A549 (cell line): ENCODE results near the gene CUX1. TPM values are rescaled to one million over a fixed set of nuclear protein-coding genes. Genes with fewer than 3 reads are reported as not detected.

Experiments used
- ATAC-seq, 2 experiments: fragments of 200-7000 bp in 1 of 2; fragments of >200 bp in 1 of 2; cut with Nextera tagmentation in 1 of 2; cut with Tn5 transposase in 1 of 2; 3 replicates each; pipeline versions ENCODE4 v1.8.0 to v1.9.1; 2018 to 2020; ENCODE audit warnings: mild to moderate bottlenecking in 1 of 2, moderate library complexity in 1 of 2
- CTCF ChIA-PET: fragments of 300-600 bp; sonication (Branson Sonifier 250); formaldehyde crosslinking; extraction: SDS; loops from one replicate; lab custom pipeline; 2021; ENCODE audit warnings: antibody characterized with exemption, inconsistent platforms; lab: Yijun Ruan, JAX
- POLR2A ChIA-PET: fragments of 350-600 bp; formaldehyde crosslinking; extraction: SDS; loops from one replicate; lab custom pipeline; 2021; ENCODE audit warnings: antibody characterized with exemption, inconsistent platforms; lab: Yijun Ruan, JAX
- DNase-seq, 2 experiments: peaks; one replicate each; pipeline versions ENCODE4 v3.0.0 to v3.0.0-alpha.2; 2011 to 2016; ENCODE audit warnings: low read depth in 1 of 2, low spot score in 1 of 2
- FAIRE-seq: peaks from 2 replicates; lab custom pipeline; 2011; peaks lifted over from hg19 to GRCh38; lab: Jason Lieb, UNC
- H3K27ac ChIP-seq, 2 experiments: fragments of >200 bp; sonication (Bioruptor Twin); formaldehyde crosslinking; 3 replicates each; pipeline ENCODE4 v1.5.1; 2016 to 2017
- H3K4me1 ChIP-seq: fragments of >200 bp; sonication (Bioruptor Twin); formaldehyde crosslinking; 3 replicates; pipeline ENCODE4 v1.6.1; 2016
- H3K4me2 ChIP-seq: fragments of >200 bp; sonication (Bioruptor Twin); formaldehyde crosslinking; 3 replicates; pipeline ENCODE4 v1.6.1; 2016
- H3K4me3 ChIP-seq: fragments of >200 bp; sonication (Bioruptor Twin); formaldehyde crosslinking; 3 replicates; pipeline ENCODE4 v1.5.1; 2016
- H3K9me3 ChIP-seq: fragments of >200 bp; sonication (Bioruptor Twin); formaldehyde crosslinking; 3 replicates; pipeline ENCODE4 v1.6.1; 2016
- BCL3 ChIP-seq: fragments of >200 bp; sonication (Bioruptor Twin); formaldehyde crosslinking; IDR thresholded peaks from 3 replicates; pipeline ENCODE4 v1.6.1; 2016
- CBX8 ChIP-seq: fragments of 200-600 bp; sonication (generic); IDR thresholded peaks from 2 replicates; pipeline ENCODE4 v1.6.1; 2016
- CHD4 ChIP-seq: fragments of 200-600 bp; sonication (generic); IDR thresholded peaks from 2 replicates; pipeline ENCODE4 v1.6.1; 2016; ENCODE audit warnings: antibody characterized with exemption, mild to moderate bottlenecking, borderline replicate concordance
- EHF ChIP-seq: fragments of 250-450 bp; sonication (Bioruptor Pico); IDR thresholded peaks from 2 replicates; pipeline ENCODE4 v1.5.0; 2020; ENCODE audit warnings: mild to moderate bottlenecking
- EHMT2 ChIP-seq: fragments of 200-600 bp; sonication (generic); IDR thresholded peaks from 2 replicates; pipeline ENCODE4 v1.6.1; 2016; ENCODE audit warnings: antibody characterized with exemption, low read depth, mild to moderate bottlenecking, moderate library complexity
- GATA3 ChIP-seq: IDR thresholded peaks from 2 replicates; pipeline ENCODE4 v1.6.1; 2012; ENCODE audit warnings: borderline replicate concordance
- HMGXB4 ChIP-seq: fragments of 250-450 bp; sonication (Bioruptor Pico); IDR thresholded peaks from 2 replicates; pipeline ENCODE4 v1.5.0; 2021; ENCODE audit warnings: mild to moderate bottlenecking, moderate library complexity, borderline replicate concordance
- HOXA7 ChIP-seq: fragments of 250-450 bp; sonication (Bioruptor Pico); IDR thresholded peaks from 2 replicates; pipeline ENCODE4 v1.5.0; 2020; ENCODE audit warnings: mild to moderate bottlenecking, moderate library complexity
- HOXB13 ChIP-seq: fragments of 250-450 bp; sonication (Bioruptor Pico); IDR thresholded peaks from 2 replicates; pipeline ENCODE4 v1.5.0; 2020; ENCODE audit warnings: low read depth, mild to moderate bottlenecking, moderate library complexity
- HOXB5 ChIP-seq: fragments of 250-450 bp; sonication (Bioruptor Pico); IDR thresholded peaks from 2 replicates; pipeline ENCODE4 v1.5.0; 2020; ENCODE audit warnings: mild to moderate bottlenecking, moderate library complexity
- JUN ChIP-seq, 2 experiments: fragments of >200 bp; sonication (Bioruptor Twin); formaldehyde crosslinking; IDR thresholded peaks; 2 replicates in 1 of 2; 3 replicates in 1 of 2; pipeline ENCODE4 v1.6.1; 2016 to 2017
- JUNB ChIP-seq: fragments of >200 bp; sonication (Bioruptor Twin); formaldehyde crosslinking; IDR thresholded peaks from 2 replicates; pipeline ENCODE4 v1.6.1; 2016
- KDM1A ChIP-seq: fragments of 200-600 bp; sonication (generic); IDR thresholded peaks from 2 replicates; pipeline ENCODE4 v1.6.1; 2016; ENCODE audit warnings: low read depth, mild to moderate bottlenecking
- KDM5A ChIP-seq: fragments of 200-600 bp; sonication (generic); IDR thresholded peaks from 2 replicates; pipeline ENCODE4 v1.6.1; 2016; ENCODE audit warnings: antibody characterized with exemption, mild to moderate bottlenecking
- MAFK ChIP-seq: fragments of 450-650 bp; IDR thresholded peaks from 2 replicates; pipeline ENCODE4 v1.6.1; 2014; ENCODE audit not compliant: partially characterized antibody
- MAX ChIP-seq: IDR thresholded peaks from 2 replicates; pipeline ENCODE4 v1.6.1; 2012
- PBX3 ChIP-seq: IDR thresholded peaks from 2 replicates; pipeline ENCODE4 v1.6.1; 2012
- POLR2A ChIP-seq: IDR thresholded peaks from 2 replicates; pipeline ENCODE4 v1.6.1; 2012; ENCODE audit warnings: mild to moderate bottlenecking, low read length
- POLR2AphosphoS2 ChIP-seq: conservative IDR thresholded peaks from 2 replicates; pipeline ENCODE4 v1.6.1; 2012; ENCODE audit warnings: low read length, improper control_type of control experiment, inconsistent platforms
- TFCP2L1 ChIP-seq: fragments of 250-450 bp; sonication (Bioruptor Pico); IDR thresholded peaks from 2 replicates; pipeline ENCODE4 v1.5.0; 2021; ENCODE audit warnings: mild to moderate bottlenecking
- ZNF302 ChIP-seq: fragments of 250-450 bp; sonication (Bioruptor Pico); IDR thresholded peaks from 2 replicates; pipeline ENCODE4 v1.9.0; 2021; ENCODE audit warnings: inconsistent platforms, mild to moderate bottlenecking, moderate library complexity
- WGBS: methylation state at CpG from one replicate; pipeline ENCODE4 v1.1.6; 2017; ENCODE audit errors: missing lambda C conversion rate; 5-methylcytosine and 5-hydroxymethylcytosine counted together
- polyA plus RNA-seq, 4 experiments: library from polyadenylated mRNA; depleted of rRNA in 3 of 4; stranded (reverse); fragments of >200 nt; fragmentation: RNase III in 1 of 4; extraction: RNeasy Plus Mini Kit Qiagen cat#74134 plus additional on column Dnase treatment in 1 of 4; gene quantifications; 2 replicates in 3 of 4; 3 replicates in 1 of 4; pipeline ENCODE4 v1.2.3, GENCODE V29; 2011 to 2017

Gene CUX1
- polyA plus RNA-seq, 2 of the 4 experiments (the other 2 are of a cell fraction) = 32.7 to 33.4 TPM

GRCh38 chr7:102253066-102253972 is 435.9 kb downstream of the CUX1 start (continued):
- TF ChIP-seq BCL3 (no peak), CHD4 (no peak), KDM1A (no peak), TFCP2L1 (CRISPR knock-in tag) (no peak), HOXA7 (no peak), POLR2AphosphoS2 (no peak), EHMT2 (no peak), CBX8 (no peak), JUNB (no peak), JUN (IDR thresholded peaks at IDR 0.05) (no peak), POLR2A (no peak)

GRCh38 chr7:102253973-102254370 is 436.5 kb downstream of the CUX1 start:
- no peak for FAIRE-seq
- WGBS = 95% methylated on average over 13 of the region's 13 CpGs

More at GRCh38 chr7:102253973-102254370, 436.5 kb downstream of the CUX1 start:
- CTCF ChIA-PET = interaction anchor here (0.6 to 7.5 kb wide), 5 partner anchors 10 to 712 kb away, joined by 3 to 47 read pairs (median 5); no protein-coding TSS in a partner anchor
- no peak overlapping the region for H3K4me3 ChIP-seq
- no peaks in the 10 kb centered on the region for H3K9me3 ChIP-seq
- H3K4me2 ChIP-seq = no peak overlapping the region
- H3K4me1 ChIP-seq = no peaks in the 10 kb centered on the region
- ATAC-seq (no peak), DNase-seq (no peak)
- H3K27ac ChIP-seq = no peak overlapping the region
- POLR2A ChIA-PET = no interaction called here
- TF ChIP-seq HMGXB4 (CRISPR knock-in tag) (no peak), GATA3 (no peak), MAFK (no peak), HOXA7 (no peak), MAX (no peak), EHF (CRISPR knock-in tag) (no peak), PBX3 (no peak), HOXB13 (CRISPR knock-in tag) (no peak), KDM5A (no peak), ZNF302 (CRISPR knock-in tag) (no peak), HOXB5 (CRISPR knock-in tag) (no peak)
- TF ChIP-seq, all 56 proteins: peak for 0
